ENCODE data around the gene SLC30A4. TPM values are rescaled to one million over a fixed set of nuclear protein-coding genes. Genes with fewer than 3 reads are reported as not detected.
"Not testable (repeated sequence)": the region's sequence is repeated elsewhere in the genome, so short reads cannot be mapped to it uniquely, and the experiment has no call there.

Gene SLC30A4
- total RNA-seq, 1 experiment from 2014 or later = 1.3 TPM

DNA sequence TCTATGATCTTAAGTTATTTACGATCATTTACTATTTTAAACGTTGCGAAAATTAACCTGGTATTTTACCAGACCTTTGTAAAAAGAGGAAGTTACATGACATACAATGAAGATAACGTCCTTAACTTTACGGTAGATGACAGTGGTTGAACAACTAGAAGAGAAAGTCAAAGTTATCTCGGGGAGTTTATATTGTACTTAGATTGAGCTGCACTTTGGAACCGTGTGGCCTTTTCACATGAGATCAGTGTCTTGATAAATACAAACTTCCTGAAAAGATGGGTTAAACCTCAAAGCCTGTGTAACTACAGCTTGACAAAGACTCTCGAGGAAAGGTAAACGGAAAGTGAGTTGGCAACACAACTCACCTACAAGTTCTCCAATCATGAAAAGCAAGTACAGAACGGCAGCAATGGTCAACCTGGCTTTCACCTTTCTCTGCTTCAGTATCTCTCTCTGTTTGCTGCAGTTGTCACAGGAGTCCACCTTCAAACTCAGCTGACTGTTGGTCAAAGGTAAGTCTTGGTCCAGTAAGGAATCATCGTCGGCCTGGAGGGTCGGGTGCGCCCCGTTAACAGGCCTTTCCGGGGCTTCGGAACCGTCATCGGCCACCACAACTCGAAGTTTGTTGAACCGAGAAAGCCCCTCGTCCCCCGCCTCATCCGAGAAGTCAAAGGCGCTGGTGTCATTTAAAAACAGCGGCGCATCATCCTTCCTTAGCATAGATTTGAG, 793 bp downstream of the SLC30A4 start:
- ChIA-PET CTCF (no interaction called here), POLR2A (ENCODE audit: unreplicated experiment) (no interaction called here)
- intact Hi-C loops (cut with micrococcal nuclease) = loop anchor here (5.0 kb wide), 1 partner anchor 91 kb away; no protein-coding TSS in a partner anchor
- no peak for DNase-seq
- no peaks in the 10 kb centered on the region for H3K4me1 ChIP-seq (ENCODE audit: insufficient read depth, low read length)
- H3K4me3 ChIP-seq (ENCODE audit: low read length) = peak overlapping the region; percentile 77
- peak overlapping the region; percentile 22; the same call in 1 of the 2 replicates for H3K9ac ChIP-seq (ENCODE audit: low read length)
- H4K20me1 ChIP-seq (ENCODE audit: low read length) = no peaks in the 10 kb centered on the region
- H3K4me2 ChIP-seq (ENCODE audit: low read length) = peak overlapping the region; percentile 89
- no peaks in the 10 kb centered on the region for H3K9me2 ChIP-seq (replicated peaks; ENCODE audit: low read length)
- no peaks in the 10 kb centered on the region for H3K9me3 ChIP-seq (ENCODE audit: low read length)
- peak overlapping the region; percentile 75 for H2AFZ ChIP-seq (ENCODE audit: low read length)
- H3K36me3 ChIP-seq (ENCODE audit: low read depth, low read length) = no peaks in the 10 kb centered on the region
- no peaks in the 10 kb centered on the region for H3K27me3 ChIP-seq (ENCODE audit: low read length)
- no peaks in the 10 kb centered on the region for H3F3A ChIP-seq (ENCODE audit: low read length, unreplicated experiment)
- no peaks in the 10 kb centered on the region for H3K79me2 ChIP-seq (ENCODE audit: low read length)
- TSS peak; percentile 57 for BruUV-seq (replicated peaks)
- H3K27ac ChIP-seq (ENCODE audit: low read length) = no peak overlapping the region
- ATAC-seq = peak; percentile 9
- TF ChIP-seq EZH2phosphoT487 (IDR thresholded peaks at IDR 0.05; ENCODE audit: borderline replicate concordance, low read length) = no peak
- TF ChIP-seq, protein P1, sequence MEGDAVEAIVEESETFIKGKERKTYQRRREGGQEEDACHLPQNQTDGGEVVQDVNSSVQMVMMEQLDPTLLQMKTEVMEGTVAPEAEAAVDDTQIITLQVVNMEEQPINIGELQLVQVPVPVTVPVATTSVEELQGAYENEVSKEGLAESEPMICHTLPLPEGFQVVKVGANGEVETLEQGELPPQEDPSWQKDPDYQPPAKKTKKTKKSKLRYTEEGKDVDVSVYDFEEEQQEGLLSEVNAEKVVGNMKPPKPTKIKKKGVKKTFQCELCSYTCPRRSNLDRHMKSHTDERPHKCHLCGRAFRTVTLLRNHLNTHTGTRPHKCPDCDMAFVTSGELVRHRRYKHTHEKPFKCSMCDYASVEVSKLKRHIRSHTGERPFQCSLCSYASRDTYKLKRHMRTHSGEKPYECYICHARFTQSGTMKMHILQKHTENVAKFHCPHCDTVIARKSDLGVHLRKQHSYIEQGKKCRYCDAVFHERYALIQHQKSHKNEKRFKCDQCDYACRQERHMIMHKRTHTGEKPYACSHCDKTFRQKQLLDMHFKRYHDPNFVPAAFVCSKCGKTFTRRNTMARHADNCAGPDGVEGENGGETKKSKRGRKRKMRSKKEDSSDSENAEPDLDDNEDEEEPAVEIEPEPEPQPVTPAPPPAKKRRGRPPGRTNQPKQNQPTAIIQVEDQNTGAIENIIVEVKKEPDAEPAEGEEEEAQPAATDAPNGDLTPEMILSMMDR (conservative IDR thresholded peaks at IDR 0.05; ENCODE audit: low read depth, low read length) = no peak
- no peak for TF ChIP-seq EZH2 (IDR thresholded peaks at IDR 0.05; ENCODE audit: low read length, unreplicated experiment)

GRCh38 chr15:45510758-45511280, 11.7 kb downstream of the SLC30A4 start:
- no peak overlapping the region for H3K9ac ChIP-seq (ENCODE audit: low read length)
- H3K36me3 ChIP-seq (ENCODE audit: low read depth, low read length) = no peaks in the 10 kb centered on the region
- H3F3A ChIP-seq (ENCODE audit: low read length, unreplicated experiment) = no peaks in the 10 kb centered on the region
- intact Hi-C loops (cut with micrococcal nuclease) = no loop called here
- no peaks in the 10 kb centered on the region for H3K9me2 ChIP-seq (replicated peaks; ENCODE audit: low read length)
- H2AFZ ChIP-seq (ENCODE audit: low read length) = no peak overlapping the region
- CTCF ChIA-PET = no interaction called here
- TF ChIP-seq, protein P1 (conservative IDR thresholded peaks at IDR 0.05; ENCODE audit: low read depth, low read length) = no peak
- TF ChIP-seq EZH2phosphoT487 (IDR thresholded peaks at IDR 0.05; ENCODE audit: borderline replicate concordance, low read length) = no peak
- TF ChIP-seq EZH2 (IDR thresholded peaks at IDR 0.05; ENCODE audit: low read length, unreplicated experiment) = no peak
- no TSS peak for BruUV-seq (replicated peaks)
- POLR2A ChIA-PET (ENCODE audit: unreplicated experiment) = interaction anchor here (0.6 kb wide), 1 partner anchor 10 kb away, joined by 6 read pairs; no protein-coding TSS in a partner anchor
- no peak overlapping the region for H3K27ac ChIP-seq (ENCODE audit: low read length)
- DNase-seq (no peak), ATAC-seq (peak; percentile 13; the same call in 1 of the 2 replicates)
- H3K9me3 ChIP-seq (ENCODE audit: low read length) = no peaks in the 10 kb centered on the region
- H3K4me3 ChIP-seq (ENCODE audit: low read length) = no peak overlapping the region
- no peaks in the 10 kb centered on the region for H4K20me1 ChIP-seq (ENCODE audit: low read length)
- H3K4me1 ChIP-seq (ENCODE audit: insufficient read depth, low read length) = no peaks in the 10 kb centered on the region
- 0 out of 2 replicates have a peak overlapping the region, but pooled peaks have one; percentile 12 for H3K4me2 ChIP-seq (ENCODE audit: low read length)
- no peaks in the 10 kb centered on the region for H3K27me3 ChIP-seq (ENCODE audit: low read length)
- H3K79me2 ChIP-seq (ENCODE audit: low read length) = no peaks in the 10 kb centered on the region

GRCh38 chr15:45507143-45507542, 15.4 kb downstream of the SLC30A4 start:
- H4K20me1 ChIP-seq (ENCODE audit: low read length); H3K9me2 ChIP-seq (replicated peaks; ENCODE audit: low read length); H3K4me2 ChIP-seq (ENCODE audit: low read length); DNase-seq; H3K4me3 ChIP-seq (ENCODE audit: low read length); H3K4me1 ChIP-seq (ENCODE audit: insufficient read depth, low read length); H3K27me3 ChIP-seq (ENCODE audit: low read length); H3K79me2 ChIP-seq (ENCODE audit: low read length); H3K9me3 ChIP-seq (ENCODE audit: low read length); CTCF ChIA-PET; BruUV-seq (replicated peaks); ATAC-seq; H3K9ac ChIP-seq (ENCODE audit: low read length); H3F3A ChIP-seq (ENCODE audit: low read length, unreplicated experiment); H2AFZ ChIP-seq (ENCODE audit: low read length); H3K36me3 ChIP-seq (ENCODE audit: low read depth, low read length); intact Hi-C loops (cut with micrococcal nuclease); H3K27ac ChIP-seq (ENCODE audit: low read length): not testable (repeated sequence)
- POLR2A ChIA-PET (ENCODE audit: unreplicated experiment) = interaction anchor here (0.7 kb wide), 1 partner anchor 142 kb away, joined by 17 read pairs; no protein-coding TSS in a partner anchor
